Right ventricle myocardium superior (tissue), 1 donor: ENCODE results near the gene MYL4. TPM values are rescaled to one million over a fixed set of nuclear protein-coding genes. Genes with fewer than 3 reads are reported as not detected.
"Not testable (repeated sequence)": the region's sequence is repeated elsewhere in the genome, so short reads cannot be mapped to it uniquely, and the experiment has no call there.

Source experiments
- ATAC-seq: fragments of 200-7000 bp; cut with Tn5 transposase; one replicate; pipeline ENCODE4 v1.9.1; 2020; ENCODE audit warnings: mild to moderate bottlenecking; ENCODE audit not compliant: poor library complexity
- DNase-seq: peaks from one replicate; pipeline ENCODE4 v3.0.0-alpha.2; 2020
- intact Hi-C: fragments of 100-400 bp; cut with DNase I; formaldehyde crosslinking; loops from one replicate; pipeline ENCODE4 v1.11.2; 2022
- total RNA-seq: library from RNA; stranded (reverse); fragmentation: NEBNext Ultra II Directional; extraction: Animal tissue kit (Norgen Biotek cat#: 25700); gene quantifications from one replicate; pipeline ENCODE4 v1.2.1, GENCODE V29; 2021
- donor health status: DM: no; HTN: yes; CAD: no; lungs with severe emphysema.

MYL4 gene
- total RNA-seq, 1 donor from 2014 or later: 219 TPM

DNA sequence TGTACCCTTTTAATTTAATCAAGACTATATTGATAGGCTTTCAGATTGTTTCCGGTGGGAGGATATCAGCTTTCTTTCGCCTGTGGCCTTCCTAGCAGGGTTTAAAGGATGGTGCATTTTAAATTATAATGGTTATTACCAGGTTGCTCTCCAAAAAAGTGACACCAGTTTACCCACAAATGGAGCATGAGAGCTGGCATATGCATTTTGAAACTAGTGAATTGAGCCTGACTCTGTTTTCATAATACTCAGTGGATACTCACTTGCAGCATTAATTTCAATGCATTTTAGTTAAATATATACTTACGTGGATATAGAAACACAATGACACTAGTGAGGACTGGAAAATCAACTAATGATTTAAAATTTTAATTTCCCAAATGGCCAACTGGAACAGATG is 5.8 kb downstream of the MYL4 start:
- intact Hi-C loops: no loop called here
- no peak for DNase-seq
- no peak for ATAC-seq

DNA sequence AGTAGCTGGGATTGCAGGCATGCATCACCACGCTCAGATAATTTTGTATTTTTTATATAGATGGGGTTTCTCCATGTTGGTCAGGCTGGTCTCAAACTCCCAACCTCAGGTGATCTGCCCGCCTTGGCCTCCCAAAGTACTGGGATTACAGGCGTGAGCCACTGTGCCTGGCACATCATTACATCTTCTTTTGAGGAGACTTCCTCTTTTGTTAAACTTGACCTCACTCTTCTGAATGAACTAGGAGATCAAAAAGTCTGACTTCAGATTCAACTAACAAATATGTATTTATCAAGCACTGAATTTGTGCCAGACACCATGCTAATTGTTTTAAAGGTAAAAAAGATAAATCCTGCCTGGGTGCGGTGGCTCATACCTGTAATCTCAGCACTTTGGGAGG is 7.7 kb downstream of the MYL4 start:
- ATAC-seq, DNase-seq, intact Hi-C loops: not testable (repeated sequence)

DNA sequence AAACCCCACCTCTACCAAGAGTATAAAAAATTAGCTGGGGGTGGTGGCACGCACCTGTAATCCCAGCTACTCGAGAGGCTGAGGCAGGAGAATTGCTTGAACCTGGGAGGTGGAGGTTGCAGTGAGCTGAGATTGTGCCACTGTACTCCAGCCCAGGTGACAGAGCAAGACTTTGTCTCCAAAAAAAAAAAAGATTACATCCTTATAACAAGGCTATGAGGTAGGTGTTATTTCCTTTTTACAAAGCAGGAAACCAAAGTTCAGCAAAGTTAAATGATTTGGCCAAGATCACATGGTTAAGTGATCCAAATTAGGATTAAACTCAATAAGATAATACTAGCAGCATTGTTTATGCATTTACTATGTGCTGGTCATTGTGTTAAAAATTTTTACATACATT is 8.1 kb downstream of the MYL4 start:
- ATAC-seq, intact Hi-C loops, DNase-seq: not testable (repeated sequence)

GRCh38 chr17:47218896-47219430 is 9.8 kb downstream of the MYL4 start:
- DNase-seq (no peak), ATAC-seq (peak; percentile 72)
- intact Hi-C loops: no loop called here

DNA sequence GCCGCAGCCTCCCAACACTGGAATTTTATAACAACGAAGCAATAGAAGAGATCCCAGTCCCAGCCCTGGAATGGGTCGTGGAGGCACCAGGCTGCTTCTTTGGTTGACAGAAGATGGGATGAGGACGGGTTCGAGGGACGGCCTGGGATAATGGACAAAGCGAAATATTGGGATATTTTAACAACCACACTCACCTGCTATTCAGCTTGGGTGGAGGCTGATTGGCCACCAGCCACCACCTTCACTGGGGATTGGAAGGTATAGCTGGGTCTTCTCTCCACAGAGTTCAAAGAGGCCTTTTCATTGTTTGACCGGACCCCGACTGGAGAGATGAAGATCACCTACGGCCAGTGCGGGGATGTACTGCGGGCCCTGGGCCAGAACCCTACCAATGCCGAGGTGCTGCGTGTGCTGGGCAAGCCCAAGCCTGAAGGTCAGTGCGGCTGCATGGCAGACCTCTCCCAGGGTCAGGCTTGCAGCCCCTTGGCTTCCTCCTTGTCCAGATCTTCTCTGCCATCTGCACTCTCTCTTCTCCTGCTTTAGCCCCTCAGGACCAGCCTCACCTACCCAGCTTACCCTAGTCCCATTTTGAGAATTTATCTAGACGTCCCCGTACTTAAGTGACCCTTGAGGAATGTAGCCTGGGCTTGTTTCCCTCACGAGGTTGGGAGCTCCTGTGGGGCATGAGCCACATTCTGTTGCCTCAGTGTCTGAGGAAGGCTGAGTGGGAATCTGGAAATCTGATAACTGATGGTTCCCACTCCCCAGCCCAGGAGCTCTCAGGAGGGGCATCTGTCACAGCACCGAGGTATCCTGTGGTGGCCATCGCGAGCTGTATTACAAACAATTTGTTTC is 10.7 kb downstream of the MYL4 start:
- peak; percentile 38 for ATAC-seq
- no peak for DNase-seq
- intact Hi-C loops: no loop called here

GRCh38 chr17:47220531-47220999 is 11.4 kb downstream of the MYL4 start:
- DNase-seq (no peak), ATAC-seq (no peak)
- intact Hi-C loops: no loop called here

DNA sequence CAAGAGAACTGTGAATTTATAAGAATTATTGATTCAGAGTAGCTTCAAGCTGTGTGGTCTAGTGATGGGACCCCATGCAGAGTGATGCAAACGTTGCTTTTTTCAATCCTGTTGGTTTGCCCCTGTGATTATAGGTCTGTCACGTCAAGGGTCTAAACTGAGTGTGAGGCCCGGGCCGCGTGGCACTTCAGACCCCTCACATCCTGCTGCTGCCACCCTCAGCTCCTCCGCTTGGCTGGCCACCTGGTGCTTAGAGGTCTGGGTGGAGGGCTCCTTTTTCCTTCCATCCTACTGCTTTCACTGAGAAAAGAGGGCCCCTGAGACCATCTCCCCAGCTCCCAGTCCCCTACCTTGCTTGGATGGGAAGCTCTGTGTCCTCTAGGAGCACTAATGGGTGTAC is 12.0 kb downstream of the MYL4 start:
- DNase-seq (no peak), ATAC-seq (no peak)
- intact Hi-C loops: no loop called here

- intact Hi-C loops: no loop called here
- ATAC-seq: no peak
- no peak for DNase-seq
These were observed 12.9 kb downstream of the MYL4 start for GRCh38 chr17:47222047-47222446.

DNA sequence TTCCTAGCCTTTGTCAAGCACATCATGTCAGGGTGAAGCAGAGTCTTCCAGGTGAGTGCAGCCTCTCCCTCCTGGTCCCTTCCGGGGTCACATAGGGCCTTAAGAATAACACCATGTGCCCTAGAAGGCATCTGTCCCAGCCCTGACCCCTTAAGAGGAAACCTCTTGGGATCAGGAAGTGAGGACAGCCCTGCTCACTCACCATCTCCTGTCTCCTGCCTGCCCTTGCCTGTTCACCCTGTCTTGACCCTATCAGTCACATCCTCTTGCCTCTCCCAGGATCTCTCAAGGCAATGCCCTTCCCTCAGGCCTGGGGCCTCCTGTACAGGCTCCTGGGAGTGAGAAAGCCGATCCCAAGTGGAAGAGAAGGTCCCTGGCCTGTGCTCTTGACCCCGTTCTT is 13.9 kb downstream of the MYL4 start:
- ATAC-seq: no peak
- intact Hi-C loops: no loop called here
- no peak for DNase-seq

- DNase-seq (no peak), ATAC-seq (no peak)
- intact Hi-C loops: no loop called here
These were observed 14.3 kb downstream of the MYL4 start for GRCh38 chr17:47223460-47223859.

DNA sequence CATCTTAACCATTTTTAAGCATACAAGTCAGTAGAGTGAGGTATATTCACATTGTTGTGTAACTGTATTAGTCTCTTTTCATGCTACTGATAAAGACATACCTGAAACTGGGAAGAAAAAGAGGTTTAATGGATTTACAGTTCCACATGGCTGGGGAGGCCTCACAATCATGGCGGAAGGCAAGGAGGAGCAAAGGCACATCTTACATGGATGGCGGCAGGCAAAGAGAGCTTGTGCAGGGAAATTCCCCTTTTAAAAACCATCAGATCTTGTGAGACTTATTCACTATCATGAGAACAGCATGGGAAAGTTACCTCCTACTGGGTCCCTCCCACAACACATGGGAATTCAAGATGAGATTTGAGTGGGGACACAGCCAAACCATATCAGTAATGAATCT is 14.9 kb downstream of the MYL4 start:
- intact Hi-C loops, ATAC-seq, DNase-seq: not testable (repeated sequence)

DNA sequence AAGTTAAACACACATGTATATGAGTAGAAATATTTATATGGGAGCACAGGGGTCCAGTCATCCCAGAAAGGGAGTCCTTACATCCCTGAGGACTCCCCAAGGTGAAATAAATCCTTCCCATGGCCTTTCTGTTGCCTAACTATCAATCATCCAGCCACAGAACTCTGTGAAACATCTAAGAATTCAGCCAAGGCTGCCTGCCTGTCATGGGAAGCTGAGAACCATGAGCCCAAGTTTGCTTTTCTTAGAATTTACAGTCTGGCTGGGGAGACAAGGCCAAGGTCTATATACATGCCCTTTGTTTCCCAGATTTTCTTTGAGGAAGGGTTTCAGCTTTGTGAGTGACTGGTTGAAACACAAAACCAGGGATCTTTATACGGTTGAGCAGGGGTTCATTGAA is 15.8 kb downstream of the MYL4 start:
- intact Hi-C loops: no loop called here
- DNase-seq: no peak
- no peak for ATAC-seq

- peak; percentile 80 for ATAC-seq
- intact Hi-C loops: no loop called here
- no peak for DNase-seq
These were observed 16.3 kb downstream of the MYL4 start for GRCh38 chr17:47225436-47225858.

DNA sequence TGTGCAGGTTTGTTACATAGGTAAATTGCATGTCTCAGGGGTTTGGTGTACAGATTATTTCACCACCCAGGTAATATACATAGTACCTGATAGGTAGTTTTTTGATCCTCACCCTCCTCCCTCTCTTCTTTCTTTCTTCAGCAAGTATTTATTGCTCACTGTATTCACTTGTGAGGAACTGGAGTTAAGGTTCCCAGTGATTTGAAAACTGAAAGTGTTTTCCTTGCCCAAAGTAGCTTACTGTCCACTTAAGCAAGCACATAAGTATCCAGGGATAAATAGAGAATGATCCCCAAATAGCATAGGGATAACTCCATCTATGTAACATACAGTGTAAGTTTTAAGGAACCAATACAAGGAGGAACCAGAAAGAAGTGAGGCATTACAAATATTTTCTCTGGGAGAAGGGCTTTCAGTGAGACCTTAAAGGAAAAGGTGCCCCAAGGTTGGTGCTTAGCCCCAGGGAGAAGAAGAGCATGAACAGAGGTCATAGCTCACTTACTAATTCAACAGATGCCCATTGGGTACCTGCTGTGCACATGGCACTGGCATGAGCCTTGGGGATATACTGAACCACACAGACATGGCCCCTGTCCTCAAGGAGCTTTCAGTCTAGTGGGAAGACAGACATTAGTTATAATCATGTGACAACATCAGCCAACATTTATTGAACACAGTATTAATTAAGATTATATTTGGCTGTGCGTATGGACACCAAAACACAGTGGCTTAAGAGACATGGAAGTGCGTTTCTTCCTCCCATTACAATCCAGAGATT is 17.0 kb downstream of the MYL4 start:
- ATAC-seq (no peak), DNase-seq (no peak)
- intact Hi-C loops: no loop called here

DNA sequence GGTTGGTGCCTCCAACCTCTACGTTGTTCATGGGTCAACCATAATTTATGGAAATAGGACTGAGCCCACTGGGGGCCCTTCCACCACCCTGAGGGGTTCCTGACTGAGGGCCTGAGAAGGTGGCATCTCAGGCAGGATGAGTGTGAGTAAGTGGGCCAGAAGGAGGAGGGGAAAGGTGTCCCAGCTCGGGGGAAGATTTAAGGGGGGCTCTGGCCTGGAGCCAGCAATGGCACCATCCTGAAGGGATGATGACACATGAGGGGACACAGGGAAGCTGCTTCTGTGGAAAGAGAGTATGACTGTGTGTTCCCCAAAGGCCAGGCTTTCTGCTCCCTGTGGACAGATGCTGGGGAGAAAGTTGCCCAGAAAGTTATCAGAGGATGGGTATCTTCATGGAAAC is 18.7 kb downstream of the MYL4 start:
- intact Hi-C loops: no loop called here
- DNase-seq (no peak), ATAC-seq (no peak)

DNA sequence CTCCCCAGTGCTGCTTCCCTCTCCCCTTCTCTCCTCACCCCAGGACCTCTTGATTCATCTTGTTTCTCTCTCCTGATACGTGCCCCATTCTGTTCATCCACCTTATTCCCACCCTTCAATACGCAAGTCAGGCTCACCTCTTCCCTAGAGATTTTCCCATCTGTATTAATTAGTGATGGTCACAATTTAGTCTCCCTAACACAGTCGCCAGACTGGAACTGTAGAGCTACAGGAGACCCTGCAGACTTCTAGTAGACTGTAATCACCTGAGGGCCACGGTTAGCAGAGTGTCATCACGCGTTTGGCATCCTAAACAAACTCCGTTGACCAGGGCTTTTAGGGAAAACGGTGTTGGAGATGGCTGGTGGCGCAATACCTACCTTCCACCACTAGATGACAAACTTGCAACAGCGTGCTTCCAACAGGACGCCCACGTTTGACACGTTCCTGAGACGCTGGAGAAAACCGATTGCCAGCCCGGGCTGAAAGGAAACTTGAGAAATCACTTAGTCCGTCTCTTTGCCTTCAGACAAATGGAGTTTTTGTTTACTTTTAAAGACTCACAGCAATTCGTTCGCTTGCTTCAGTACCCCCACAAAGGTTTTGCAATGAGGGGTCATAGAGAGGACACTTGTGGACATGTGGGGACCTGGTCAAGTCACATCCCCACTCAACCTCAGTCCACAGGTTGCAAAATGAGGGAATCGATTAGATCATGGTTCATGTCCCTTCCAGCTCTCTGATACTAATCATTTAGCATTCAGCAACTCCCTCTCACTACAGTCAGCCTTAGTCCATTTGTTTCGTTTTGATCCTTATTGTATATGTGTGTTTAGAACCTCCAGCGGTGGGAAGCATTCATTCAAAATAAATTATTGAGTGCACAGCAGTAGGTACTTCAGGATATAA is 20.6 kb downstream of the MYL4 start:
- intact Hi-C loops: loop anchor here (2.0 kb wide), 1 partner anchor 85 kb away; no protein-coding TSS in a partner anchor
- DNase-seq (peak; percentile 83), ATAC-seq (peak; percentile 90)

DNA sequence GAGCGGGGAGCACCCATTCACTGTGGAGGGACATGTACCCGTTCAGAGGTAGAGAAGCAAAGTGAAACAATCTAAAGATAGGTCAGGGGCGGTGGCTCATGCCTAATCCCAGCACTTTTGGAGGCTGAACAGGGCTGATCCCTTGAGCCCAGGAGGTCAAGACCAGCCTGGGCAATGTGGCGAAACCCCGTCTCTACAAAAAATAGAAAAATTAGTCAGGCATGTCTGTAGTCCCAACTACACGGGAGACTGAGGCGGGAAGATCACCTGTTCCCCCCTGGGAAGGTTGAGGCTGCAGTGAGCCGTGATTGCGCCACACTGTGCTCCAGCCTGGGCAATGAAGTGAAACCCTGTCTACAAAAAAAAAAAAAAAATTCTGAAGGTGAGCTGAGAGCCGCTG is 21.7 kb downstream of the MYL4 start:
- intact Hi-C loops: loop anchor here (2.0 kb wide), 1 partner anchor 84 kb away; no protein-coding TSS in a partner anchor
- DNase-seq (no peak), ATAC-seq (no peak)

DNA sequence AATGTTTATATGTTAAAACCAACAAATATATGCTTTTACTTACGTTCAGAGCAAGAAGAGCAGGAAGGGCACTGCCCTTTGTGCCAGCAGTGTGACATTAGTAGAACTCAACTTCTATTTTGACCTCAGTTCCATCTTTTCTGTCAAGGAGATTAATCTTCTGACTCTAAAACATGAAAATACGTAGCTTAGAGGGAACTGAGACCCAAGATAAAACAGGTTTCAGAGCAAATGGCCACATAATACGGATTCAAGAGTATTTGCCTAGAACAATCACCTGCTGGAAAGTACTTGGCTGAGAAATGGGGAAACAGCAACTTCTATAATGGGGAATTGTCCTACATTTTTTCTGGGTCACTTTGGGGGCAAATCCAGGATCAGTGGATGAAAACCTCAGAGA is 22.2 kb downstream of the MYL4 start:
- intact Hi-C loops: loop anchor here (2.0 kb wide), 1 partner anchor 83 kb away; no protein-coding TSS in a partner anchor
- ATAC-seq: no peak
- DNase-seq: no peak
